Ishikawa (cell line): Measurements from ENCODE around the gene SIT1.

Experiments
- EGR1 ChIP-seq: IDR thresholded peaks from 2 replicates; pipeline ENCODE4 v1.6.1; 2012
- EP300 ChIP-seq: IDR thresholded peaks from 2 replicates; pipeline ENCODE4 v1.6.1; 2012; ENCODE audit warnings: borderline replicate concordance
- FOXM1 ChIP-seq: IDR thresholded peaks from 2 replicates; pipeline ENCODE4 v1.6.1; 2012; ENCODE audit warnings: low read depth, borderline replicate concordance
- TCF12 ChIP-seq: IDR thresholded peaks from 2 replicates; pipeline ENCODE4 v1.6.1; 2012; ENCODE audit warnings: low read depth
- YY1 ChIP-seq: IDR thresholded peaks from 2 replicates; pipeline ENCODE4 v1.6.1; 2012; ENCODE audit warnings: low read depth
- ZBTB7A ChIP-seq: IDR thresholded peaks from 2 replicates; pipeline ENCODE4 v1.6.1; 2012; ENCODE audit warnings: low read depth
- TF ChIP-seq, protein P1 (sequence below): IDR thresholded peaks from 2 replicates; pipeline ENCODE4 v1.6.1; 2012; ENCODE audit warnings: low read depth, mild to moderate bottlenecking
- TF ChIP-seq, protein P2 (sequence below): IDR thresholded peaks from 2 replicates; pipeline ENCODE4 v1.6.1; 2012

Gene SIT1

DNA sequence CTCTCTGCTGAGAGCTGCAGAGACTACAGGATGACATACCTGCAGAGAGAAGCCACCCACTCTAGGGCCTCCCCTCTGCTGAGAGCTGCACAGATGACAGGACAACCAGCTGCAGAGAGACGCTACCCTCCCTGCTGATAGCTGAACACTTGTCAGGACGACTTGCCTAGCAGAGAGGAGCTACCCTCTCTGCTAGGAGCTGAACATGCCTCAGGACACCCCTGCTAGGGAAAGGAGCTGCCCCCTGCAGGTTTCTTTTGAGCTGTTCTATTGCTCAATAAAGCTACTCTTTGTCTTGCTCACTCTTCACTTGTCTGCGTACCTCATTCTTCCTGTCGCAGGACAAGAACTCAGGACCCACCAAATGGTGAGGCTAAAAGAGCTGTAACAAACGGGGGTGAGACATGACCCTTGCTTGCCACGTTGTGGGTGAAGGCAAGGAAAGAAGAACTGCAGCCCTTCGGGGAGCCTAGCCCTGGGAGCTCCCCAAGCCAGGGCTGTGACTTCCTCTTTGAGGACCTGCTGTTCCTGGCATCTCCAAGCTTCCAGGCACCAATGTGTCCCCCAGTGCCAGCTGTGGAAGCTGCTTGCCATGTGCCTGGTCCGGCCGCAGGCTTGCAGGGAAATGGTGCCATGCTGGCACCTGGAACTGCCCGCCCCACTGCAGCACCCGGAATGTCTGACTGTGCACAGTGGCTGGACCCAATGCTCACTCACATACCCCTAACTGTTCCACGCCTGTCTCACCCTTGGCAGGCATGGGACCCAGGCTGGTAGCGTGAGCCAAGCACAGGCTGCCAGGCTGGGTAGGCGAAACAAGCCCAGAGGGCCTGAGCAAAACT, 50.7 kb downstream of the SIT1 start:
- TF ChIP-seq FOXM1 (no peak), EGR1 (no peak), EP300 (no peak), ZBTB7A (no peak), TCF12 (no peak), YY1 (no peak)
- TF ChIP-seq, protein P1, sequence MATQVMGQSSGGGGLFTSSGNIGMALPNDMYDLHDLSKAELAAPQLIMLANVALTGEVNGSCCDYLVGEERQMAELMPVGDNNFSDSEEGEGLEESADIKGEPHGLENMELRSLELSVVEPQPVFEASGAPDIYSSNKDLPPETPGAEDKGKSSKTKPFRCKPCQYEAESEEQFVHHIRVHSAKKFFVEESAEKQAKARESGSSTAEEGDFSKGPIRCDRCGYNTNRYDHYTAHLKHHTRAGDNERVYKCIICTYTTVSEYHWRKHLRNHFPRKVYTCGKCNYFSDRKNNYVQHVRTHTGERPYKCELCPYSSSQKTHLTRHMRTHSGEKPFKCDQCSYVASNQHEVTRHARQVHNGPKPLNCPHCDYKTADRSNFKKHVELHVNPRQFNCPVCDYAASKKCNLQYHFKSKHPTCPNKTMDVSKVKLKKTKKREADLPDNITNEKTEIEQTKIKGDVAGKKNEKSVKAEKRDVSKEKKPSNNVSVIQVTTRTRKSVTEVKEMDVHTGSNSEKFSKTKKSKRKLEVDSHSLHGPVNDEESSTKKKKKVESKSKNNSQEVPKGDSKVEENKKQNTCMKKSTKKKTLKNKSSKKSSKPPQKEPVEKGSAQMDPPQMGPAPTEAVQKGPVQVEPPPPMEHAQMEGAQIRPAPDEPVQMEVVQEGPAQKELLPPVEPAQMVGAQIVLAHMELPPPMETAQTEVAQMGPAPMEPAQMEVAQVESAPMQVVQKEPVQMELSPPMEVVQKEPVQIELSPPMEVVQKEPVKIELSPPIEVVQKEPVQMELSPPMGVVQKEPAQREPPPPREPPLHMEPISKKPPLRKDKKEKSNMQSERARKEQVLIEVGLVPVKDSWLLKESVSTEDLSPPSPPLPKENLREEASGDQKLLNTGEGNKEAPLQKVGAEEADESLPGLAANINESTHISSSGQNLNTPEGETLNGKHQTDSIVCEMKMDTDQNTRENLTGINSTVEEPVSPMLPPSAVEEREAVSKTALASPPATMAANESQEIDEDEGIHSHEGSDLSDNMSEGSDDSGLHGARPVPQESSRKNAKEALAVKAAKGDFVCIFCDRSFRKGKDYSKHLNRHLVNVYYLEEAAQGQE = no peak
- TF ChIP-seq, protein P2, sequence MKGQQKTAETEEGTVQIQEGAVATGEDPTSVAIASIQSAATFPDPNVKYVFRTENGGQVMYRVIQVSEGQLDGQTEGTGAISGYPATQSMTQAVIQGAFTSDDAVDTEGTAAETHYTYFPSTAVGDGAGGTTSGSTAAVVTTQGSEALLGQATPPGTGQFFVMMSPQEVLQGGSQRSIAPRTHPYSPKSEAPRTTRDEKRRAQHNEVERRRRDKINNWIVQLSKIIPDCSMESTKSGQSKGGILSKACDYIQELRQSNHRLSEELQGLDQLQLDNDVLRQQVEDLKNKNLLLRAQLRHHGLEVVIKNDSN = no peak
